CD4-positive, alpha-beta T cell (primary cell): Measurements from ENCODE around the gene RAB25. TPM values are rescaled to one million over a fixed set of nuclear protein-coding genes. Genes with fewer than 3 reads are reported as not detected.

Experiments
- ATAC-seq: fragments of 200-7000 bp; cut with Tn5 transposase; one replicate; pipeline ENCODE4 v1.10.0; 2022; ENCODE audit warnings: mild to moderate bottlenecking; ENCODE audit not compliant: poor library complexity
- CTCF ChIA-PET: fragments of 350-600 bp; sonication (Branson Sonifier 250); formaldehyde crosslinking; loops from one replicate; lab custom pipeline; 2021; ENCODE audit warnings: antibody characterized with exemption, inconsistent platforms; lab: Charles Lee
- POLR2A ChIA-PET: fragments of 350-600 bp; sonication (Branson Sonifier 250); formaldehyde crosslinking; loops from one replicate; lab custom pipeline; 2021; ENCODE audit warnings: antibody characterized with exemption, inconsistent platforms; lab: Charles Lee
- DNase-seq, 14 experiments: peaks; one replicate each; pipeline ENCODE4 v3.0.0-alpha.2; 2013 to 2020; ENCODE audit warnings: mixed read lengths in 2 of 14
- H3K27ac ChIP-seq, 2 donors: one replicate each; pipeline versions ENCODE4 v1.5.1 to v1.7.0; 2013; ENCODE audit warnings: low read length in 2 of 2, low read depth in 1 of 2, mild to moderate bottlenecking in 1 of 2
- H3K27me3 ChIP-seq, 2 experiments: 1 replicate in 1 of 2; 2 replicates in 1 of 2; pipeline versions ENCODE4 v1.6.1 to v1.7.0; 2013; ENCODE audit warnings: low read length in 2 of 2, control low read depth in 1 of 2, mild to moderate bottlenecking in 1 of 2, moderate library complexity in 1 of 2; ENCODE audit not compliant: insufficient read depth in 2 of 2, control insufficient read depth in 1 of 2
- H3K36me3 ChIP-seq: one replicate; pipeline ENCODE4 v1.6.1; 2013; ENCODE audit warnings: low read length, control low read depth; ENCODE audit not compliant: insufficient read depth
- H3K4me1 ChIP-seq: one replicate; pipeline ENCODE4 v1.6.1; 2013; ENCODE audit warnings: low read length, control low read depth; ENCODE audit not compliant: insufficient read depth
- H3K4me3 ChIP-seq: one replicate; pipeline ENCODE4 v1.5.1; 2013; ENCODE audit warnings: mild to moderate bottlenecking, low read length, moderate library complexity
- H3K9me3 ChIP-seq, 2 experiments: 1 replicate in 1 of 2; 2 replicates in 1 of 2; pipeline versions ENCODE4 v1.6.1 to v1.7.0; 2013; ENCODE audit warnings: low read length in 2 of 2, mild to moderate bottlenecking in 2 of 2, control low read depth in 1 of 2, moderate library complexity in 1 of 2; ENCODE audit not compliant: control insufficient read depth in 1 of 2, insufficient read depth in 1 of 2
- H3K27ac Mint-ChIP-seq: one replicate; pipeline ENCODE4 v1.8.0; 2020; ENCODE audit warnings: mixed read lengths
- H3K27me3 Mint-ChIP-seq: one replicate; pipeline ENCODE4 v1.8.0; 2021; ENCODE audit warnings: mixed read lengths
- H3K36me3 Mint-ChIP-seq: one replicate; pipeline ENCODE4 v1.8.0; 2021; ENCODE audit warnings: low read depth, mixed read lengths
- H3K4me1 Mint-ChIP-seq: one replicate; pipeline ENCODE4 v1.8.0; 2021; ENCODE audit warnings: low read depth, mixed read lengths
- H3K4me3 Mint-ChIP-seq: one replicate; pipeline ENCODE4 v1.8.0; 2020; ENCODE audit warnings: mild to moderate bottlenecking, mixed read lengths
- H3K9me3 Mint-ChIP-seq: one replicate; pipeline ENCODE4 v1.8.0; 2020; ENCODE audit warnings: mixed read lengths
- intact Hi-C, 2 experiments: fragments of 100-400 bp; cut with DNase I in 1 of 2; cut with micrococcal nuclease in 1 of 2; formaldehyde crosslinking; loops; one replicate each; pipeline versions ENCODE4 v1.15.1 to v1.9.0; 2023 to 2025; cut with DNase I, micrococcal nuclease
- total RNA-seq, 174 experiments: library from RNA in 2 of 174; stranded (reverse) in 2 of 174; gene quantifications; one replicate each; pipeline ENCODE4 v1.2.3 and lab custom pipeline; 2021 to 2026
- TF ChIP-seq, protein P1 (sequence below): fragments of 200-600 bp; IDR thresholded peaks from one replicate; pipeline ENCODE4 v1.8.0; 2022; ENCODE audit warnings: antibody characterized with exemption, mild to moderate bottlenecking

The RAB25 gene
- total RNA-seq, 2 experiments from 2014 or later: 0.58 to 1.3 TPM

DNA sequence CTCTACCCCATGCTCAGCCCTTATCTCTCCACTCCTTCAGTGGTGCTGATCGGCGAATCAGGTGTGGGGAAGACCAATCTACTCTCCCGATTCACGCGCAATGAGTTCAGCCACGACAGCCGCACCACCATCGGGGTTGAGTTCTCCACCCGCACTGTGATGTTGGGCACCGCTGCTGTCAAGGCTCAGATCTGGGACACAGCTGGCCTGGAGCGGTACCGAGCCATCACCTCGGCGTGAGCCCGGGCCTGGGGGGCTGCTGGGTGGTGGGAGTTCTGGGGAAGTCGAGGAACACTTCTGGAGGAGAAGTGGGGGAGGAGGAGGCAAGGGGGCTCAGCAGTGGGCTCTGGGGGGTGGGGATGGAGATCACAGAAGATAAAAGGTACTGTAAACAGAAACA is 4.9 kb downstream of the RAB25 start:
- POLR2A ChIA-PET: no interaction called here
- TF ChIP-seq, protein P1, sequence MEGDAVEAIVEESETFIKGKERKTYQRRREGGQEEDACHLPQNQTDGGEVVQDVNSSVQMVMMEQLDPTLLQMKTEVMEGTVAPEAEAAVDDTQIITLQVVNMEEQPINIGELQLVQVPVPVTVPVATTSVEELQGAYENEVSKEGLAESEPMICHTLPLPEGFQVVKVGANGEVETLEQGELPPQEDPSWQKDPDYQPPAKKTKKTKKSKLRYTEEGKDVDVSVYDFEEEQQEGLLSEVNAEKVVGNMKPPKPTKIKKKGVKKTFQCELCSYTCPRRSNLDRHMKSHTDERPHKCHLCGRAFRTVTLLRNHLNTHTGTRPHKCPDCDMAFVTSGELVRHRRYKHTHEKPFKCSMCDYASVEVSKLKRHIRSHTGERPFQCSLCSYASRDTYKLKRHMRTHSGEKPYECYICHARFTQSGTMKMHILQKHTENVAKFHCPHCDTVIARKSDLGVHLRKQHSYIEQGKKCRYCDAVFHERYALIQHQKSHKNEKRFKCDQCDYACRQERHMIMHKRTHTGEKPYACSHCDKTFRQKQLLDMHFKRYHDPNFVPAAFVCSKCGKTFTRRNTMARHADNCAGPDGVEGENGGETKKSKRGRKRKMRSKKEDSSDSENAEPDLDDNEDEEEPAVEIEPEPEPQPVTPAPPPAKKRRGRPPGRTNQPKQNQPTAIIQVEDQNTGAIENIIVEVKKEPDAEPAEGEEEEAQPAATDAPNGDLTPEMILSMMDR: no peak
- H3K4me3 Mint-ChIP-seq: no peak overlapping the region
- no peaks in the 10 kb centered on the region for H3K27me3 Mint-ChIP-seq
- H3K36me3 Mint-ChIP-seq: no peaks in the 10 kb centered on the region
- Histone ChIP-seq H3K4me1 (peaks cover 6% of the 10 kb centered on the region), H3K4me3 (no peak overlapping the region), H3K36me3 (no peaks in the 10 kb centered on the region), H3K27ac (no peak overlapping the region), H3K27me3 (no peaks in the 10 kb centered on the region), H3K9me3 (no peaks in the 10 kb centered on the region)
- intact Hi-C loops: no loop called here
- H3K4me1 Mint-ChIP-seq: peaks cover 6% of the 10 kb centered on the region
- DNase-seq (no peak), ATAC-seq (no peak)
- CTCF ChIA-PET: interaction anchor here (1.0 to 1.5 kb wide), 17 partner anchors 9 to 250 kb away, joined by 3 to 11 read pairs (median 4); partner anchors contain the start of genes KHDC4, SMG5, SSR2 and UBQLN4
- no peaks in the 10 kb centered on the region for H3K9me3 Mint-ChIP-seq
- no peak overlapping the region for H3K27ac Mint-ChIP-seq

DNA sequence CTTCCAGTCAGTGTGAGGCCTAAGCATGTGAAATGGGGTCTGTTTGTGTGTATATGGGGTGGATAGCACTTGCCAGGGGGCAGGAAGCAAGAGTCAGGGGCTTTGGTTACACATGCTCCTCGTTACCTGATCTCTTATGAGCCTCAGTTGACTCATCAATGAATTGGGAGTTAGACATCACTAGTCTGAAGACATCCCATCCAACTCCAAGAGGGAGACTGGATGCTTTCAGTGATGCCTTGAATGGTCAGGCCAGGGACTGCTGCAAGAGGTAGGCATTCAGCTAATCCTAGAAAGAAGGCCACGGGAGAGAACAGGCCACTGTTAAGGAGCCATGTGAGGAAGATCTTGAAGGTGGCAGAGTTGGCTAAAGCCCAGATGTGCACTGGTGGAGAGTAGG is 6.3 kb downstream of the RAB25 start:
- Mint-ChIP-seq H3K4me3 (no peak overlapping the region), H3K36me3 (no peaks in the 10 kb centered on the region), H3K4me1 (peaks cover 6% of the 10 kb centered on the region), H3K9me3 (no peaks in the 10 kb centered on the region), H3K27ac (no peak overlapping the region), H3K27me3 (no peaks in the 10 kb centered on the region)
- Histone ChIP-seq H3K36me3 (no peaks in the 10 kb centered on the region), H3K27ac (no peak overlapping the region), H3K4me3 (no peak overlapping the region), H3K4me1 (peaks cover 6% of the 10 kb centered on the region), H3K27me3 (no peaks in the 10 kb centered on the region), H3K9me3 (no peaks in the 10 kb centered on the region)
- DNase-seq (no peak), ATAC-seq (no peak)
- TF ChIP-seq, protein P1: no peak
- intact Hi-C loops: no loop called here
- CTCF ChIA-PET: interaction anchor here (0.6 to 1.4 kb wide), 4 partner anchors 50 to 1996 kb away, joined by 3 to 9 read pairs (median 4); no protein-coding TSS in a partner anchor
- POLR2A ChIA-PET: no interaction called here

DNA sequence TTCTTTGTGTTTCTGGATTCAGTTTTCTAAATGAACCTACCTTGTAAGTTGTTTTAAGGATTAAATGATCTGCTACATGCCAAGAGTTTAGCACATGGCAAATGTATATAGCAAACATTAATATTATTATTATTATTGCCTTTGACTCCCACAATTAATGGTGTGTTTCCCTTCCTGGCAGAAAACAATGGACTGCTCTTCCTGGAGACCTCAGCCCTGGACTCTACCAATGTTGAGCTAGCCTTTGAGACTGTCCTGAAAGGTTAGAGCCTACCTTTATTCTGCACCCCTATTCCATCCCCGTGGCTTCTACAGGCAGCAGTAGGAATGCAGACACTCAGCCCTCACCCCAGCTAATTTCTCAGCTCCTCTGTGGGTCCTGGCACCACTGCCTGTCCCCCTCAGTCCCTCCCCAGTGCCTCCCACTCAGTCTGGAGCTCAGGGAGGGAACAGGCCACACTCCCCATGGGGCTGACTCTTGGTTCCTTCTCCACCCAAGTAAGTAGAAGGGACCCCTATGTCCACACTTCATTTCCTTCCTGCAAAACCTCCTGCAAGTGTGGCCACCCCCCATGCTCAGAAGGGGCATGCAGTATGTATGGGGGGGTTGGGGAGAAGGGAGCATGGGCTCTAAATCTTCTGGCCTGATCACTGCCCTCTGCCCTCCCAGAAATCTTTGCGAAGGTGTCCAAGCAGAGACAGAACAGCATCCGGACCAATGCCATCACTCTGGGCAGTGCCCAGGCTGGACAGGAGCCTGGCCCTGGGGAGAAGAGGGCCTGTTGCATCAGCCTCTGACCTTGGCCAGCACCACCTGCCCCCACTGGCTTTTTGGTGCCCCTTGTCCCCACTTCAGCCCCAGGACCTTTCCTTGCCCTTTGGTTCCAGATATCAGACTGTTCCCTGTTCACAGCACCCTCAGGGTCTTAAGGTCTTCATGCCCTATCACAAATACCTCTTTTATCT is 8.8 kb downstream of the RAB25 start:
- POLR2A ChIA-PET: no interaction called here
- no peaks in the 10 kb centered on the region for H3K27me3 ChIP-seq
- TF ChIP-seq, protein P1: no peak
- DNase-seq: no peak
- no peak overlapping the region for H3K27ac ChIP-seq
- no peaks in the 10 kb centered on the region for H3K36me3 ChIP-seq
- H3K4me3 Mint-ChIP-seq: no peak overlapping the region
- no peak overlapping the region for H3K27ac Mint-ChIP-seq
- H3K9me3 ChIP-seq: no peaks in the 10 kb centered on the region
- no peaks in the 10 kb centered on the region for H3K36me3 Mint-ChIP-seq
- intact Hi-C loops: no loop called here
- H3K9me3 Mint-ChIP-seq: no peaks in the 10 kb centered on the region
- H3K4me1 ChIP-seq: peaks cover 6% of the 10 kb centered on the region
- no peak for ATAC-seq
- no peaks in the 10 kb centered on the region for H3K27me3 Mint-ChIP-seq
- H3K4me3 ChIP-seq: no peak overlapping the region
- peaks cover 6% of the 10 kb centered on the region for H3K4me1 Mint-ChIP-seq
- CTCF ChIA-PET: no interaction called here
